T-helper 2 cell treated with Interferon-gamma antibody and Interleukin-4, amounts not matched to agents 100 ng/mL and 5 ng/mL, for 36 hours (primary cell): ENCODE results near the gene DIS3L2. TPM values are rescaled to one million over a fixed set of nuclear protein-coding genes. Genes with fewer than 3 reads are reported as not detected.
"Not testable (repeated sequence)": the region's sequence is repeated elsewhere in the genome, so short reads cannot be mapped to it uniquely, and the experiment has no call there.

ENCODE experiments used
- intact Hi-C: fragments of 100-400 bp; cut with micrococcal nuclease; formaldehyde crosslinking; loops from one replicate; pipeline ENCODE4 v1.15.1; 2023
- total RNA-seq: library from RNA; stranded (reverse); gene quantifications from 2 replicates; pipeline ENCODE4 v1.2.3, GENCODE V29; 2022

The DIS3L2 gene
- total RNA-seq, 1 donor from 2014 or later, result 43.7 TPM

- intact Hi-C loops, result no loop called here
Observed at GRCh38 chr2:232008907-232009638, 47.6 kb downstream of the DIS3L2 start.

GRCh38 chr2:232009639-232010274, 48.2 kb downstream of the DIS3L2 start:
- intact Hi-C loops, result no loop called here

- intact Hi-C loops, result no loop called here
Observed at GRCh38 chr2:232013701-232014353, 52.3 kb downstream of the DIS3L2 start.

- intact Hi-C loops, result no loop called here
Observed at GRCh38 chr2:232014681-232015080, 53.2 kb downstream of the DIS3L2 start.

GRCh38 chr2:232018181-232018580, 56.7 kb downstream of the DIS3L2 start:
- intact Hi-C loops, result no loop called here

GRCh38 chr2:232022718-232023117, 61.2 kb downstream of the DIS3L2 start:
- intact Hi-C loops, result no loop called here

GRCh38 chr2:232023426-232023825, 61.9 kb downstream of the DIS3L2 start:
- intact Hi-C loops, result no loop called here

- intact Hi-C loops, result no loop called here
Observed at GRCh38 chr2:232024457-232024856, 62.9 kb downstream of the DIS3L2 start.

GRCh38 chr2:232026910-232027309, 65.4 kb downstream of the DIS3L2 start:
- intact Hi-C loops, result no loop called here

- intact Hi-C loops, result no loop called here
Observed at GRCh38 chr2:232027530-232027929, 66.0 kb downstream of the DIS3L2 start.

GRCh38 chr2:232028071-232028470, 66.6 kb downstream of the DIS3L2 start:
- intact Hi-C loops, result no loop called here

GRCh38 chr2:232028631-232029030, 67.1 kb downstream of the DIS3L2 start:
- intact Hi-C loops, result no loop called here

- intact Hi-C loops, result no loop called here
Observed at GRCh38 chr2:232029346-232029745, 67.8 kb downstream of the DIS3L2 start.

GRCh38 chr2:232030229-232030628, 68.7 kb downstream of the DIS3L2 start:
- intact Hi-C loops, result no loop called here

GRCh38 chr2:232035292-232035691, 73.8 kb downstream of the DIS3L2 start:
- intact Hi-C loops, result not testable (repeated sequence)

GRCh38 chr2:232036876-232037275, 75.4 kb downstream of the DIS3L2 start:
- intact Hi-C loops, result not testable (repeated sequence)

- intact Hi-C loops, result no loop called here
Observed at GRCh38 chr2:232038251-232038880, 76.9 kb downstream of the DIS3L2 start.

GRCh38 chr2:232038881-232039485, 77.5 kb downstream of the DIS3L2 start:
- intact Hi-C loops, result no loop called here

GRCh38 chr2:232042911-232043574, 81.5 kb downstream of the DIS3L2 start:
- intact Hi-C loops, result no loop called here

GRCh38 chr2:232043966-232044365, 82.5 kb downstream of the DIS3L2 start:
- intact Hi-C loops, result no loop called here

- intact Hi-C loops, result no loop called here
Observed at GRCh38 chr2:232049350-232049749, 87.8 kb downstream of the DIS3L2 start.
